ENCODE data around the gene KLRC2.
"Not testable (repeated sequence)": the region's sequence is repeated elsewhere in the genome, so short reads cannot be mapped to it uniquely, and the experiment has no call there.

Gene KLRC2

DNA sequence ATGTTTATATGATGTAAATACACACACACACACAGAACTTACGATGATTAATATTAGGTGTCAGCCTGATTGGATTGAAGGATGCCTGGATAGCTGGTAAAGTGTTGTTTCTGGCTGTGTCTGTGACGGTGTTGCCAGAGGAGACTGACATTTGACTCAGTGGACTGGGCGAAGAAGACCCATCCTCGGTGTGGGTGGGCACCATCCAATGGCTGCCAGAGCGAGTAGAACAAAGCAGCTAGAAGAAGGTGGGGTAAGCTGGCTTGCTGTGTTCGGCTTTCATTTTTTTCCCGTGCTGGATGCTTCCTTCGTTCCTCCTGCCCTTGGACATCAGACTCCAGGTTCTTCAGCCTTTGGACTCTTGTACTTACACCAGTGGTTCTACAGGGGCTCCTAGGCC lies 5.3 kb upstream of the KLRC2 start:
- H3K27ac ChIP-seq (ENCODE audit: low read depth, low read length), result not testable (repeated sequence)

GRCh38 chr12:10439608-10440274 lies 3.9 kb upstream of the KLRC2 start:
- not testable (repeated sequence) for H3K27me3 ChIP-seq (ENCODE audit: control insufficient read depth, insufficient read depth, low read length); H3K36me3 ChIP-seq (ENCODE audit: control insufficient read depth, insufficient read depth, low read length); H3K9ac ChIP-seq (ENCODE audit: low read length); H3K4me3 ChIP-seq (ENCODE audit: low read depth, low read length); H3K27ac ChIP-seq (ENCODE audit: low read depth, low read length); H3K9me3 ChIP-seq (ENCODE audit: control insufficient read depth, insufficient read depth, low read depth, low read length); H3K4me1 ChIP-seq (ENCODE audit: control insufficient read depth, insufficient read depth, low read length)

More for the DNA sequence above, 5.3 kb upstream of the KLRC2 start:
- not testable (repeated sequence) for H3K36me3 ChIP-seq (ENCODE audit: control insufficient read depth, insufficient read depth, low read length); H3K27me3 ChIP-seq (ENCODE audit: control insufficient read depth, insufficient read depth, low read length); H3K9ac ChIP-seq (ENCODE audit: low read length); H3K4me3 ChIP-seq (ENCODE audit: low read depth, low read length); H3K9me3 ChIP-seq (ENCODE audit: control insufficient read depth, insufficient read depth, low read depth, low read length); H3K4me1 ChIP-seq (ENCODE audit: control insufficient read depth, insufficient read depth, low read length)

- not testable (repeated sequence) for H3K9ac ChIP-seq (ENCODE audit: low read length); H3K27ac ChIP-seq (ENCODE audit: low read depth, low read length); H3K4me3 ChIP-seq (ENCODE audit: low read depth, low read length); H3K9me3 ChIP-seq (ENCODE audit: control insufficient read depth, insufficient read depth, low read depth, low read length); H3K4me1 ChIP-seq (ENCODE audit: control insufficient read depth, insufficient read depth, low read length); H3K36me3 ChIP-seq (ENCODE audit: control insufficient read depth, insufficient read depth, low read length); H3K27me3 ChIP-seq (ENCODE audit: control insufficient read depth, insufficient read depth, low read length)
These were observed 1.8 kb upstream of the KLRC2 start for GRCh38 chr12:10437601-10438000.

DNA sequence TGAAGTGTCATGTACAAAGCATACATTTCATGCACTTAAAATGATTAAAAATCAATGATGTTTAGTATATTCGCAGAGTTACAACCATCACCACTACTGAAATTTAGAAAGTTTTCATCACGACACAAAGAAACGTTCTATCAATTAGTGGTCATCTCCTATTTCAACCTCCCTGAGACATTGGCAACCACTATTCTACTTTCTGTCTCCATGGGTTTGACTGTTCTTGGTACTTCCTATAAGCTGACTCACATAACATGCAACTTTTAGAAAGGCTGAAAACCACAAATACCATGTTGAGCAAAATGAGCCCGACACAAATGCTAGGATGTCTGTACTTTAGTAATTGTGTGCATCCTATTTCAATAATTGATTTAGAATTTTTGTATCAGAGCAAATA lies 5.2 kb downstream of the KLRC2 start:
- not testable (repeated sequence) for H3K4me1 ChIP-seq (ENCODE audit: control insufficient read depth, insufficient read depth, low read length)

DNA sequence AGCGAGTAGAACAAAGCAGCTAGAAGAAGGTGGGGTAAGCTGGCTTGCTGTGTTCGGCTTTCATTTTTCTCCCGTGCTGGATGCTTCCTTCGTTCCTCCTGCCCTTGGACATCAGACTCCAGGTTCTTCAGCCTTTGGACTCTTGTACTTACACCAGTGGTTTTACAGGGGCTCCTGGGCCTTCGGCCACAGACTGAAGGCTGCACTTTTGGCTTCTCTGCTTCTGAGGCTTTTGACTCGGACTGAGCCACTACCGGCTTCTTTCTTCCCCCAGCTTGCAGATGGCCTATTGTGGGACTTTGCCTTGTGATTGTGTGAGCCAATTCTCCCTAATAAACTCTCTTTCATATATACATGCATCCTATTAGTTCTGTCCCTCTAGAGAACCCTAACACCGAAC lies 9.9 kb downstream of the KLRC2 start:
- H3K27ac ChIP-seq (ENCODE audit: low read depth, low read length); H3K9me3 ChIP-seq (ENCODE audit: control insufficient read depth, insufficient read depth, low read depth, low read length): not testable (repeated sequence)

More for the DNA sequence above, 5.2 kb downstream of the KLRC2 start:
- H3K27ac ChIP-seq (ENCODE audit: low read depth, low read length); H3K9ac ChIP-seq (ENCODE audit: low read length); H3K9me3 ChIP-seq (ENCODE audit: control insufficient read depth, insufficient read depth, low read depth, low read length); H3K4me3 ChIP-seq (ENCODE audit: low read depth, low read length); H3K27me3 ChIP-seq (ENCODE audit: control insufficient read depth, insufficient read depth, low read length); H3K36me3 ChIP-seq (ENCODE audit: control insufficient read depth, insufficient read depth, low read length): not testable (repeated sequence)

DNA sequence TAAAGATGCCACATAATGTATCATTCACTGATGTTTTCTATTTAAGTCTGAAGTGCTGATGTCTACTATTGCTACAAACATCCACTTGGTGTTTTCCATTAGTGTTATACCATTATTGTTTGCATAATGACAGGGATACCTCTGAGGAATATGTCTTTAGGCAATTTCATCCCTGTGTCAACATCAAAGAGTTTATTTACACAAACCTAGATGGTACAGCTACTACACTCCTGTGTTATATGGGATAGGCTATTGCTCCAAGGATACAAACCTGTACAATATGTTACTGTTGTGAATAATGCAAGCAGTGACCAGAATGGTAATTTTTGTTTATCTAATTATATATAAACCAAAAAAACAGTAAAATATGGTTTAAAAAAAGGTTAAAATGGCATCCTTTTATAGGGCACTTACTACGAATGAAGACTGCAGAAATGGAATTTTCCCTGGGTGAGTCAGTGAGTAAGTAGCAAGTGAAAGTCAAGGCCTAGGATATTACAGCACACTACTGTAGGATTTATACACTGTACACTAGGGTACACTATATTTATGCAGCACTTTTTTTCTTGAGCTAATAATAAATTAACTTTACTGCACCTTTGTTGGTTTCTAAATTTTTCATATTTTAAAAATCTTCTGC lies 11.4 kb downstream of the KLRC2 start:
- H3K27ac ChIP-seq (ENCODE audit: low read depth, low read length); H3K4me1 ChIP-seq (ENCODE audit: control insufficient read depth, insufficient read depth, low read length); H3K36me3 ChIP-seq (ENCODE audit: control insufficient read depth, insufficient read depth, low read length); H3K9me3 ChIP-seq (ENCODE audit: control insufficient read depth, insufficient read depth, low read depth, low read length); H3K4me3 ChIP-seq (ENCODE audit: low read depth, low read length); H3K9ac ChIP-seq (ENCODE audit: low read length); H3K27me3 ChIP-seq (ENCODE audit: control insufficient read depth, insufficient read depth, low read length): not testable (repeated sequence)

More for the DNA sequence above, 9.9 kb downstream of the KLRC2 start:
- H3K36me3 ChIP-seq (ENCODE audit: control insufficient read depth, insufficient read depth, low read length); H3K27me3 ChIP-seq (ENCODE audit: control insufficient read depth, insufficient read depth, low read length); H3K9ac ChIP-seq (ENCODE audit: low read length); H3K4me3 ChIP-seq (ENCODE audit: low read depth, low read length); H3K4me1 ChIP-seq (ENCODE audit: control insufficient read depth, insufficient read depth, low read length): not testable (repeated sequence)

GRCh38 chr12:10422159-10422558 lies 13.7 kb downstream of the KLRC2 start:
- H3K27ac ChIP-seq (ENCODE audit: low read depth, low read length); H3K9me3 ChIP-seq (ENCODE audit: control insufficient read depth, insufficient read depth, low read depth, low read length); H3K9ac ChIP-seq (ENCODE audit: low read length); H3K36me3 ChIP-seq (ENCODE audit: control insufficient read depth, insufficient read depth, low read length); H3K27me3 ChIP-seq (ENCODE audit: control insufficient read depth, insufficient read depth, low read length); H3K4me3 ChIP-seq (ENCODE audit: low read depth, low read length); H3K4me1 ChIP-seq (ENCODE audit: control insufficient read depth, insufficient read depth, low read length): not testable (repeated sequence)

DNA sequence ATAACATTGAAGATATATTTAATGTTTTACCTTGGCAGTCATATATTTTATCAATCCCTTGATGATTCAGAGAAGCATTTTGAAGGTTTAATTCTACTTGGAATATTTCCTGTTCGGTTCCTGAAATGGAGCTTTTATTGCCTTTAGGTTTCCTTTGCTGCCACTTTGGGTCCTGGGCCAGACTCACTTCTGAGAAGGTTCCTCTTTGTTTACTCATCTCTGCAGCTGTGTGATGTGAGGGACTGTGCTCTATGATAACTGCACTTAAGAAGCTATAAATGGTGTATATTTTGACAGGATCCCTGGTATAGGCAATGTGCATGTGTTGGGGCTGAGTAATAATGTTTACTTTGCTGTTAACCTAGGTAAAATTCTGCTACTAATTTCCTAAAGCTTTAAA lies 15.5 kb downstream of the KLRC2 start, which contains the start of gene KLRC3:
Gene KLRC3, minus strand, starts transcription at position 262 of the 400 bp plus-strand sequence. Its CDS starts 45 bp downstream, at position 217.
- not testable (repeated sequence) for H3K36me3 ChIP-seq (ENCODE audit: control insufficient read depth, insufficient read depth, low read length); H3K4me3 ChIP-seq (ENCODE audit: low read depth, low read length); H3K27ac ChIP-seq (ENCODE audit: low read depth, low read length); H3K9me3 ChIP-seq (ENCODE audit: control insufficient read depth, insufficient read depth, low read depth, low read length); H3K9ac ChIP-seq (ENCODE audit: low read length); H3K4me1 ChIP-seq (ENCODE audit: control insufficient read depth, insufficient read depth, low read length); H3K27me3 ChIP-seq (ENCODE audit: control insufficient read depth, insufficient read depth, low read length)

DNA sequence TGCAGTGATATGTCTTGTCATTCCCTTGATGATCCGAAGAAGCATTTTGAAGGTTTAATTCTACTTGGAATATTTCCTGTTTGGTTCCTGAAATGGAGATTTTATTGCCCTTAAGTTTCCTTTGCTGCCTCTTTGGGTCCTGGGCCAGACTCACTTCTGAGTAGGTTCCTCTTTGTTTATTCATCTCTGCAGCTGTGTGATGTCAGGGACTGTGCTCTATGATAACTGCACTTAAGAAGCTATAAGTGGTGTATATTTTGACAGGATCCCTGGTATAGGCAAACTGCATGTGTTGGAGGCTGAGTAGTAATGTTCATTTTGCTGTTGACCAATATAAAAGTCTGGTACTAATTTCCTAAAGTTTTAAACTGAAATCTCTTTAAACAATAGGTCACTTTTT lies 26.4 kb downstream of the KLRC2 start, which contains the start of gene KLRC4:
Gene KLRC4, minus strand, starts transcription at position 366 of the 400 bp plus-strand sequence. Its CDS starts 182 bp downstream, at position 184.
- Histone ChIP-seq H3K27ac (ENCODE audit: low read depth, low read length) (no peak within 1 kb of the TSS), H3K4me3 (ENCODE audit: low read depth, low read length) (no peak within 1 kb of the TSS), H3K4me1 (ENCODE audit: control insufficient read depth, insufficient read depth, low read length) (peaks cover 7% of the 10 kb centered on the region; the same call in 1 of the 2 replicates), H3K27me3 (ENCODE audit: control insufficient read depth, insufficient read depth, low read length) (no peaks in the 10 kb centered on the region), H3K36me3 (ENCODE audit: control insufficient read depth, insufficient read depth, low read length) (no peaks in the 10 kb centered on the region), H3K9me3 (ENCODE audit: control insufficient read depth, insufficient read depth, low read depth, low read length) (0 out of 2 replicates have a peak, but pooled peaks cover 6% of the 10 kb centered on the region), H3K9ac (ENCODE audit: low read length) (no peak within 1 kb of the TSS)

- Histone ChIP-seq H3K27me3 (ENCODE audit: control insufficient read depth, insufficient read depth, low read length) (no peaks in the 10 kb centered on the region), H3K4me1 (ENCODE audit: control insufficient read depth, insufficient read depth, low read length) (peaks cover 7% of the 10 kb centered on the region; the same call in 1 of the 2 replicates), H3K9ac (ENCODE audit: low read length) (no peak overlapping the region), H3K36me3 (ENCODE audit: control insufficient read depth, insufficient read depth, low read length) (no peaks in the 10 kb centered on the region), H3K9me3 (ENCODE audit: control insufficient read depth, insufficient read depth, low read depth, low read length) (0 out of 2 replicates have a peak, but pooled peaks cover 6% of the 10 kb centered on the region), H3K4me3 (ENCODE audit: low read depth, low read length) (no peak overlapping the region), H3K27ac (ENCODE audit: low read depth, low read length) (no peak overlapping the region)
These were observed 27.0 kb downstream of the KLRC2 start for GRCh38 chr12:10408842-10409241.

DNA sequence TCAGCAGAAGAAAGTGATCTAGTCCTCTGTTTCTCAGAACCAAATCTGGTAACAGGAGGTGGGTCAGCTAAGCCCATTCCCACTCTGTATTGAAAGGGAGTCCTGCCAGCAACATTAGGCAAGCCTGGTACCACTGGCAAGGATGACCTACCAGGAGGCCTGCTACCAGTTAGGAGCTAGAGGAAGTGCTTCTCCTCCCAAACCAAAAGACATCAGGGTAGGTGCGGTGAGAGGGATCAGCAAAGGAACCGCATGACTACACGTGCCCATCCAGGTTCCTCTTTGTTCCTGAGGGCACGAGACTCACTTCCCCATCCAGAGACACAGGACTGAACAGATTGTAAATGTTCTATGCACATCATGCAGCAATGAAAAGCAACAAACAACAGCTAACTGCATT lies 29.1 kb downstream of the KLRC2 start:
- Histone ChIP-seq H3K27ac (ENCODE audit: low read depth, low read length) (no peak overlapping the region), H3K27me3 (ENCODE audit: control insufficient read depth, insufficient read depth, low read length) (no peaks in the 10 kb centered on the region), H3K36me3 (ENCODE audit: control insufficient read depth, insufficient read depth, low read length) (no peaks in the 10 kb centered on the region), H3K4me1 (ENCODE audit: control insufficient read depth, insufficient read depth, low read length) (peaks cover 7% of the 10 kb centered on the region; the same call in 1 of the 2 replicates), H3K9ac (ENCODE audit: low read length) (no peak overlapping the region), H3K4me3 (ENCODE audit: low read depth, low read length) (no peak overlapping the region), H3K9me3 (ENCODE audit: control insufficient read depth, insufficient read depth, low read depth, low read length) (0 out of 2 replicates have a peak, but pooled peaks cover 6% of the 10 kb centered on the region)
